Right lobe of liver (tissue), 6 donors: Measurements from ENCODE around the gene CNBP. TPM values are rescaled to one million over a fixed set of nuclear protein-coding genes. Genes with fewer than 3 reads are reported as not detected.

Experiments used
- ATAC-seq, 4 donors: fragments of 200-7000 bp; cut with Tn5 transposase; one replicate each; pipeline ENCODE4 v1.9.1; 2020; ENCODE audit warnings: mild to moderate bottlenecking in 4 of 4, moderate library complexity in 4 of 4
- DNase-seq, 3 donors: peaks; one replicate each; pipeline ENCODE4 v3.0.0-alpha.2; 2020
- H3K27ac ChIP-seq, 3 donors: fragments of 200-600 bp; one replicate each; pipeline ENCODE4 v1.8.0; 2022
- H3K27me3 ChIP-seq, 2 donors: fragments of 200-600 bp; one replicate each; pipeline ENCODE4 v1.8.0; 2022
- H3K36me3 ChIP-seq, 4 donors: fragments of 200-600 bp; sonication (generic) in 1 of 4; one replicate each; pipeline versions ENCODE4 v1.5.1 to v1.8.0; 2017 to 2022; ENCODE audit warnings: control low read depth in 1 of 4
- H3K4me1 ChIP-seq, 4 donors: fragments of 200-600 bp; sonication (generic) in 1 of 4; one replicate each; pipeline versions ENCODE4 v1.5.1 to v1.8.0; 2017 to 2022; ENCODE audit warnings: control low read depth in 1 of 4
- H3K4me3 ChIP-seq, 3 donors: fragments of 200-600 bp; one replicate each; pipeline ENCODE4 v1.8.0; 2022
- H3K9me3 ChIP-seq, 4 donors: fragments of 200-600 bp; sonication (generic) in 1 of 4; one replicate each; pipeline versions ENCODE4 v1.5.1 to v1.8.0; 2017 to 2022; ENCODE audit warnings: control low read depth in 1 of 4
- POLR2A ChIP-seq: fragments of 450-650 bp; IDR thresholded peaks from one replicate; pipeline ENCODE4 v1.6.1; 2017; ENCODE audit warnings: antibody characterized with exemption, mild to moderate bottlenecking
- WGBS: methylation state at CpG from one replicate; pipeline ENCODE4 v1.1.6; 2018; ENCODE audit warnings: low coverage, low lambda C conversion rate; ENCODE audit not compliant: insufficient coverage; ENCODE audit errors: missing lambda C conversion rate; 5-methylcytosine and 5-hydroxymethylcytosine counted together
- intact Hi-C, 2 donors: fragments of 100-400 bp; cut with DNase I; formaldehyde crosslinking; loops; one replicate each; pipeline versions ENCODE4 v1.11.2 to v1.14.1; 2022
- total RNA-seq, 6 experiments: library from RNA; depleted of rRNA in 2 of 6; stranded (reverse); fragments of >200 nt in 2 of 6; fragmentation: NEBNext Ultra II Directional in 3 of 6; extraction: Animal tissue kit (Norgen Biotek cat#: 25700) in 3 of 6; gene quantifications; one replicate each; pipeline versions ENCODE4 v1.1.0 to v1.2.4, GENCODE V29; 2016 to 2023
- TF ChIP-seq, protein P1 (sequence below), 4 donors: fragments of 200-600 bp in 3 of 4; fragments of 450-650 bp in 1 of 4; IDR thresholded peaks; one replicate each; pipeline versions ENCODE4 v1.5.1 to v1.8.0; 2016 to 2022; ENCODE audit warnings: antibody characterized with exemption in 4 of 4, mild to moderate bottlenecking in 2 of 4
- donor health status: DM: no; HTN: yes; CAD: no.
- donor health status: DM: no; HTN: no; CAD: no.
- donor health status: DM: no; HTN: no; CAD: no.
- donor health status: DM: no; HTN: yes; CAD: no.
- donor health status: DM: no; HTN: yes; CAD: no.

CNBP gene
- total RNA-seq, 6 experiments from 2014 or later, result 164 to 222 (median 215) TPM

- Histone ChIP-seq H3K4me3 (no peak overlapping the region), H3K4me1 (peaks cover 0 to 27% (median 13%) of the 10 kb centered on the region in 4 donors), H3K9me3 (no peaks in the 10 kb centered on the region), H3K36me3 (no peaks in the 10 kb centered on the region), H3K27me3 (no peaks in the 10 kb centered on the region), H3K27ac (peak overlapping the region in 2 of 3 donors; percentile 61 to 66)
- TF ChIP-seq, protein P1, sequence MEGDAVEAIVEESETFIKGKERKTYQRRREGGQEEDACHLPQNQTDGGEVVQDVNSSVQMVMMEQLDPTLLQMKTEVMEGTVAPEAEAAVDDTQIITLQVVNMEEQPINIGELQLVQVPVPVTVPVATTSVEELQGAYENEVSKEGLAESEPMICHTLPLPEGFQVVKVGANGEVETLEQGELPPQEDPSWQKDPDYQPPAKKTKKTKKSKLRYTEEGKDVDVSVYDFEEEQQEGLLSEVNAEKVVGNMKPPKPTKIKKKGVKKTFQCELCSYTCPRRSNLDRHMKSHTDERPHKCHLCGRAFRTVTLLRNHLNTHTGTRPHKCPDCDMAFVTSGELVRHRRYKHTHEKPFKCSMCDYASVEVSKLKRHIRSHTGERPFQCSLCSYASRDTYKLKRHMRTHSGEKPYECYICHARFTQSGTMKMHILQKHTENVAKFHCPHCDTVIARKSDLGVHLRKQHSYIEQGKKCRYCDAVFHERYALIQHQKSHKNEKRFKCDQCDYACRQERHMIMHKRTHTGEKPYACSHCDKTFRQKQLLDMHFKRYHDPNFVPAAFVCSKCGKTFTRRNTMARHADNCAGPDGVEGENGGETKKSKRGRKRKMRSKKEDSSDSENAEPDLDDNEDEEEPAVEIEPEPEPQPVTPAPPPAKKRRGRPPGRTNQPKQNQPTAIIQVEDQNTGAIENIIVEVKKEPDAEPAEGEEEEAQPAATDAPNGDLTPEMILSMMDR (IDR thresholded peaks at IDR 0.05), result no peak
- no peak for TF ChIP-seq POLR2A
- peak in 1 of 3 donors; percentile 73 for DNase-seq
- peak; percentile 84 to 92 (median 90) for ATAC-seq
- WGBS, result 43% methylated on average over 5 of the region's 8 CpGs
- intact Hi-C loops, result no loop called here
Measured at GRCh38 chr3:129205109-129205832, 21.6 kb upstream of the CNBP start.

- DNase-seq (no peak), ATAC-seq (no peak)
- Histone ChIP-seq H3K9me3 (no peaks in the 10 kb centered on the region), H3K27me3 (no peaks in the 10 kb centered on the region), H3K36me3 (no peaks in the 10 kb centered on the region), H3K4me1 (peaks cover 0 to 27% (median 13%) of the 10 kb centered on the region in 4 donors), H3K27ac (peak overlapping the region in 2 of 3 donors; percentile 61 to 66), H3K4me3 (no peak overlapping the region)
- TF ChIP-seq POLR2A, result no peak
- TF ChIP-seq, protein P1 (IDR thresholded peaks at IDR 0.05), result no peak
- intact Hi-C loops, result no loop called here
- 82% methylated on average over 2 of the region's 2 CpGs for WGBS
Measured at GRCh38 chr3:129204473-129204872, 20.8 kb upstream of the CNBP start.

DNA sequence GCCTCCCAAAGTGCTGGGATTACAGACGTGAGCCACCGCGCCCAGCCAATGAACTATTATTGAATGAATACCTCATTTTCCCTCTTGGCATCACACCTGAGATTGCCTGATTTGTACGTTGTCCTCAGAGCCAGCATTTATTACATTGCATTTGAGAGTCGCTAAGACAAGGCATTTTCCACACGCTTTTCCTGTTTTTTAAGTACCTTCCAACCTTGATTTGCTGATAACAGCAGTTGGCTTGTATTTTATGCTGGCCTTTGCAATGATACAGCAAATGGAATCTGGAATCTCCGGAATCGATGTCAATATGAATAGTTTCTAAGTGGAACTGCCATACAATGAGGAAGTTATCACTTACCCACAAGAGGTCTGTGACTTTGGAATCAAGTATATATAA, 15.7 kb upstream of the CNBP start:
- ATAC-seq, result peak in 1 of 4 donors; percentile 25
- Histone ChIP-seq H3K4me1 (peaks cover 0 to 27% (median 10%) of the 10 kb centered on the region in 4 donors), H3K27me3 (no peaks in the 10 kb centered on the region), H3K36me3 (no peaks in the 10 kb centered on the region), H3K27ac (no peak overlapping the region), H3K9me3 (no peaks in the 10 kb centered on the region), H3K4me3 (no peak overlapping the region)
- TF ChIP-seq, protein P1 (IDR thresholded peaks at IDR 0.05), result no peak
- no peak for TF ChIP-seq POLR2A
- 70% methylated on average over 8 of the region's 8 CpGs for WGBS
- intact Hi-C loops, result no loop called here
- no peak for DNase-seq

- Histone ChIP-seq H3K36me3 (no peaks in the 10 kb centered on the region), H3K27ac (peak overlapping the region in 1 of 3 donors; percentile 42), H3K4me3 (no peak overlapping the region), H3K4me1 (peaks cover 0 to 27% (median 10%) of the 10 kb centered on the region in 4 donors), H3K27me3 (no peaks in the 10 kb centered on the region), H3K9me3 (no peaks in the 10 kb centered on the region)
- TF ChIP-seq, protein P1 (IDR thresholded peaks at IDR 0.05), result no peak
- TF ChIP-seq POLR2A, result no peak
- peak in 2 of 4 donors; percentile 8 to 15 for ATAC-seq
- intact Hi-C loops, result no loop called here
- no peak for DNase-seq
- 67% methylated on average over 1 of the region's 1 CpG for WGBS
Measured at GRCh38 chr3:129197321-129197720, 13.6 kb upstream of the CNBP start.
